ENCODE data around the gene GJC2.

The GJC2 gene

DNA sequence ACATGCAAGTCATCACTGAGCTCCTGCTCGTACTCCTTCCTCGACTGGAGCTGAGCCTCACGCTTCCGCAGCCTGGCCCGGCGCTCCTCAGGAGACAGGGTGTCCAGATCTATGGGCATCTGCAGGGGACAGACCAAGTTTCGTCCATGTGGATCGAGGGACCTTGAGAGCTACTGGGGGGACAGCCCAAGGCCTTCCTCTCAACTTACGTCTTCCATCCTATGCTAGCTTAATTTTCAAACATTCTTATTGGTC, 43.0 kb upstream of the GJC2 start:
- TF ChIP-seq SIN3A (IDR thresholded peaks at IDR 0.05; ENCODE audit: borderline replicate concordance, insufficient read depth, low read length), result no peak
- TF ChIP-seq FOXP2 (optimal IDR thresholded peaks at IDR 0.05; ENCODE audit: borderline replicate concordance, extremely low read depth, extremely low read length, insufficient read depth), result no peak

DNA sequence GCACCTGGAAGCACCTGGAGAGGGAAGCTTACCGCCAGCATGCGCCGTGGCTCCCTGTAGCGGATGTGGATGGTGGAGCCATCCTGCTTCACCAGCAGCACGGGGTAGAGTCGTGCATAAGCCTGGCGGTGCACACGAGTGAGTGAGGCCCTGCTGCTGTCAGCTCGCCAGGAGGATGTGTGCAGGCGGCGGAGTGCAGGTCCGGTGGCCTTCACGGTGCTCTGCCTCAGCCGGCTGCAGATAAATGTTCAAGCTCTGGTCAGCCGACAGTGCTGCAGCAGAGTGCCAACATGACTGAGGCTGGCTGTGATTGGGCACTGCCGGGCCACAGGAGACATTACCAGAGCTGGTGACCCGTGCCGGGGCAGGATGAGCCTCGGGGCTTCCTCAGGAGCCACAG, 42.1 kb upstream of the GJC2 start:
- TF ChIP-seq, protein P1, sequence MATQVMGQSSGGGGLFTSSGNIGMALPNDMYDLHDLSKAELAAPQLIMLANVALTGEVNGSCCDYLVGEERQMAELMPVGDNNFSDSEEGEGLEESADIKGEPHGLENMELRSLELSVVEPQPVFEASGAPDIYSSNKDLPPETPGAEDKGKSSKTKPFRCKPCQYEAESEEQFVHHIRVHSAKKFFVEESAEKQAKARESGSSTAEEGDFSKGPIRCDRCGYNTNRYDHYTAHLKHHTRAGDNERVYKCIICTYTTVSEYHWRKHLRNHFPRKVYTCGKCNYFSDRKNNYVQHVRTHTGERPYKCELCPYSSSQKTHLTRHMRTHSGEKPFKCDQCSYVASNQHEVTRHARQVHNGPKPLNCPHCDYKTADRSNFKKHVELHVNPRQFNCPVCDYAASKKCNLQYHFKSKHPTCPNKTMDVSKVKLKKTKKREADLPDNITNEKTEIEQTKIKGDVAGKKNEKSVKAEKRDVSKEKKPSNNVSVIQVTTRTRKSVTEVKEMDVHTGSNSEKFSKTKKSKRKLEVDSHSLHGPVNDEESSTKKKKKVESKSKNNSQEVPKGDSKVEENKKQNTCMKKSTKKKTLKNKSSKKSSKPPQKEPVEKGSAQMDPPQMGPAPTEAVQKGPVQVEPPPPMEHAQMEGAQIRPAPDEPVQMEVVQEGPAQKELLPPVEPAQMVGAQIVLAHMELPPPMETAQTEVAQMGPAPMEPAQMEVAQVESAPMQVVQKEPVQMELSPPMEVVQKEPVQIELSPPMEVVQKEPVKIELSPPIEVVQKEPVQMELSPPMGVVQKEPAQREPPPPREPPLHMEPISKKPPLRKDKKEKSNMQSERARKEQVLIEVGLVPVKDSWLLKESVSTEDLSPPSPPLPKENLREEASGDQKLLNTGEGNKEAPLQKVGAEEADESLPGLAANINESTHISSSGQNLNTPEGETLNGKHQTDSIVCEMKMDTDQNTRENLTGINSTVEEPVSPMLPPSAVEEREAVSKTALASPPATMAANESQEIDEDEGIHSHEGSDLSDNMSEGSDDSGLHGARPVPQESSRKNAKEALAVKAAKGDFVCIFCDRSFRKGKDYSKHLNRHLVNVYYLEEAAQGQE (IDR thresholded peaks at IDR 0.05; ENCODE audit: insufficient read depth in 1 of 2, low read depth in 2 of 2, low read length in 2 of 2), result no peak
- TF ChIP-seq SIN3A (IDR thresholded peaks at IDR 0.05; ENCODE audit: borderline replicate concordance, insufficient read depth, low read length) (no peak), TAF1 (IDR thresholded peaks at IDR 0.05; ENCODE audit: borderline replicate concordance, insufficient read depth, low read length) (no peak), FOXP2 (optimal IDR thresholded peaks at IDR 0.05; ENCODE audit: borderline replicate concordance, extremely low read depth, extremely low read length, insufficient read depth) (no peak), POLR2AphosphoS5 (IDR thresholded peaks at IDR 0.05; ENCODE audit: low read depth, low read length) (no peak)

DNA sequence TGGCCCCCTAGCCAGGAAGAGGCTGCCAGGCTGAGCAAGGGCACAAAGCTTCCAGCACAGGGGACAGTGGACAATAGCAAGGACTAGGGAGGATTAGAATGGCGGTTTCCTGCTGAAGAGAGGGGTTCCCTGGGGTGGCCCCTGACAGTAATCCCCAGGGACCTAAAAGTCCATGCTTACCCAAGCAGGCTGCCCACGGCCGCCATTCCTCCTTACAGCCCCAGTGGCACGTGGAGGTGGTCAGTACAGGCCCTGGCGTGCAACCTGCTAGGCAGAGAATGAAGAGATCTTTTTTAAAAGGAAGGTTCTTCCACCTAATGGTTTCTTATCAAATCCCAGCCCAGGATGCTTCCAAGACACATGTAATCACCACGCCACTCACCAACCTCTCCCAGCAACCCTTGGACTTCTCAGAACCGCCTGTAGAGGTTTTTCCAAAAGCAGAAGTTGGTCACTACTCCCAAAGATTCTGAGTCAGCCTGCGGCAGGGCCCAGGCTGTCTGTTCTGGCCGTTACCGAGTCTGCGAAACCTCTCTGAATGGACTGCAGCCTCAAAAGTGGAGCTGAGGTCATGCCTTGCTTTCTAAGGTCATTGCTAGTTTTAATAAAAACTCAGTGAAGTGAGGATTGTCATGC, 41.6 kb upstream of the GJC2 start:
- TF ChIP-seq SIN3A (IDR thresholded peaks at IDR 0.05; ENCODE audit: borderline replicate concordance, insufficient read depth, low read length) (no peak), POLR2AphosphoS5 (IDR thresholded peaks at IDR 0.05; ENCODE audit: low read depth, low read length) (no peak)
- TF ChIP-seq, protein P1 (IDR thresholded peaks at IDR 0.05; ENCODE audit: insufficient read depth in 1 of 2, low read depth in 2 of 2, low read length in 2 of 2), result no peak

DNA sequence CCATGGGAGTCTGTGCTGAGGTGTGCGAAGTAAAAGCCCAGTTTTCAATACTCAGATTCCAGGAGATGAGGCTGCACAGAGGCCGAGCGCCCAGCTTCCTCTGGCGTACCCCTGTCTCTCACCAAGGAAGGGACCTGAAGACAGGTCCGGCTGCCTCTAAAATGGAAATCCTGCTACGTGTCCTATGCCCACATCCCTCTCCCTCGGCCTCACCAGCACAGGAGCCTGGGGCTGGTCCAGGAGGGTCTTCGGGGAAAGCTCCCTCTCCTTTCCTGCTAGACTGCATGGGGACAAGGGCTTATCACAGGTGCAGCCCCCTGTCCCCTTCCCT, 41.0 kb upstream of the GJC2 start:
- TF ChIP-seq POLR2AphosphoS5 (IDR thresholded peaks at IDR 0.05; ENCODE audit: low read depth, low read length) (no peak), FOXP2 (optimal IDR thresholded peaks at IDR 0.05; ENCODE audit: borderline replicate concordance, extremely low read depth, extremely low read length, insufficient read depth) (no peak), TAF1 (IDR thresholded peaks at IDR 0.05; ENCODE audit: borderline replicate concordance, insufficient read depth, low read length) (no peak), SIN3A (IDR thresholded peaks at IDR 0.05; ENCODE audit: borderline replicate concordance, insufficient read depth, low read length) (no peak)
- TF ChIP-seq, protein P1 (IDR thresholded peaks at IDR 0.05; ENCODE audit: insufficient read depth in 1 of 2, low read depth in 2 of 2, low read length in 2 of 2), result no peak

DNA sequence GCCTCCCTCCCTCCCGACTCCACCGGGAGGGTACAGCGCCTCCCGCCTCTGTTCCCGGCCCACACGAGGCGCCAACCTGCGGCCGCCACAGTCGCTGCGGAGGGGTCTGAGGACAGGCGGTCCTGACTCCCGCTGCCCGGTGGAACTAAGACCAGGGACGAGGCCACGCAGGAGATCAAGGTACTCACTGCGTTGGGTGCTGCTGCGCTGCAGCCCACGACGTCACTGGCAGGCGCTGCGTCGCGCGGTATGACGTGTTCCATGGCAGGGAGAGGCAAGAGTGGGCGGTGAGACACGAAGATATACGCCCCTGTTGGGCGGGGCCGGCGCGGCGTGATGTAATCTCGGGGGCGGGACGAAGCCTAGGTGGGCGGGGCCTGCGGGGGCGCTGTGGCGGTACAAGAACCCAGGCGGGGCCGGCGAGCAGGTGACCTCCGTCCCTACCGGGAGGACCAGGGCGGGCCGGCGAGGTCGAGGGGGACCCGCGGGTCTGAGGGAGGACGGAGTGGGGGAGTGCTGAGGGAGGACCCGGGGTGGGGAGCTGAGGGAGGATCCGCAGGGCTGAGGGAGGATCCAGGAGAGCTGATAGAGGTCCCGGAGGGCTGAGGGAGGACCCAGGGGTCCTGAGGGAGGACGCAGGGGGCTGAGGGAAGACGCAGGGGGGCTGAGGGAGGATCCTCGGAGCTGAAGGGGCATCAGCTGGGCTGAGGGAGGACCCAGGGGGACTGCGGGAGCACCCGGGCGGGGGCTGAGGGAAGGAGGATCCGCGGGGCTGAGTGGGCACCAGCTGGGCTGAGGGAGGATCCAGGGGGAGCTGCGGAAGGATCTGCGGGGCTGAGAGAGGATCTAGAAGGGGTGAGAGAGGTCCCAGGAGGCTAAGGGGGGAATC, 40.4 kb upstream of the GJC2 start, which contains the start of gene MRPL55:
Gene MRPL55 (minus strand): TSS at position 227 of the 889 bp plus-strand sequence. CDS start 1,039 bp downstream, outside the sequence.
- TF ChIP-seq POLR2AphosphoS5 (IDR thresholded peaks at IDR 0.05; ENCODE audit: low read depth, low read length), result peak; percentile 95
- TF ChIP-seq, protein P1 (IDR thresholded peaks at IDR 0.05; ENCODE audit: insufficient read depth in 1 of 2, low read depth in 2 of 2, low read length in 2 of 2), result peak in 1 of 2 experiments; percentile 50; a peak in 1 of 4 replicates
- TF ChIP-seq FOXP2 (optimal IDR thresholded peaks at IDR 0.05; ENCODE audit: borderline replicate concordance, extremely low read depth, extremely low read length, insufficient read depth), result no peak
- peak; percentile 56; the same call in 1 of the 2 replicates for TF ChIP-seq SIN3A (IDR thresholded peaks at IDR 0.05; ENCODE audit: borderline replicate concordance, insufficient read depth, low read length)
- no peak for TF ChIP-seq TAF1 (IDR thresholded peaks at IDR 0.05; ENCODE audit: borderline replicate concordance, insufficient read depth, low read length)
